Central memory CD8-positive, alpha-beta T cell (primary cell): ENCODE data around the gene TTC1.

ENCODE experiments used
- ATAC-seq: fragments of 150-1000 bp; cut with Tn5 transposase; replicated peaks from 2 replicates; pipeline ENCODE4 v1.10.0; 2022; ENCODE audit warnings: mild to moderate bottlenecking, moderate FRiP score, moderate number of reproducible peaks; ENCODE audit not compliant: poor library complexity, severe bottlenecking; ENCODE audit errors: extremely low read depth
- DNase-seq, 2 donors: peaks; one replicate each; pipeline ENCODE4 v3.0.0; 2021; ENCODE audit warnings: low spot score in 2 of 2
- H3K27ac Mint-ChIP-seq: one replicate; pipeline ENCODE4 v1.8.0; 2022; ENCODE audit warnings: low read depth, mild to moderate bottlenecking, moderate library complexity, mixed read lengths
- H3K27me3 Mint-ChIP-seq: one replicate; pipeline ENCODE4 v1.8.0; 2022; ENCODE audit warnings: mixed read lengths
- H3K36me3 Mint-ChIP-seq: one replicate; pipeline ENCODE4 v1.8.0; 2022; ENCODE audit warnings: mild to moderate bottlenecking, moderate library complexity, mixed read lengths; ENCODE audit not compliant: insufficient read depth
- H3K4me1 Mint-ChIP-seq: one replicate; pipeline ENCODE4 v1.8.0; 2022; ENCODE audit warnings: mixed read lengths
- H3K4me3 Mint-ChIP-seq: one replicate; pipeline ENCODE4 v1.8.0; 2022; ENCODE audit warnings: mild to moderate bottlenecking, moderate library complexity, mixed read lengths
- H3K9me3 Mint-ChIP-seq: one replicate; pipeline ENCODE4 v1.8.0; 2022; ENCODE audit warnings: mixed read lengths

TTC1 gene

GRCh38 chr5:160083501-160083900 lies 74.6 kb downstream of the TTC1 start:
- no peaks in the 10 kb centered on the region for H3K4me1 Mint-ChIP-seq
- H3K9me3 Mint-ChIP-seq = no peaks in the 10 kb centered on the region
- DNase-seq (no peak), ATAC-seq (no peak)
- peaks cover 6% of the 10 kb centered on the region for H3K36me3 Mint-ChIP-seq
- no peak overlapping the region for H3K27ac Mint-ChIP-seq
- H3K27me3 Mint-ChIP-seq = no peaks in the 10 kb centered on the region
- H3K4me3 Mint-ChIP-seq = no peak overlapping the region

GRCh38 chr5:160084144-160084543 lies 75.2 kb downstream of the TTC1 start:
- Mint-ChIP-seq H3K4me3 (no peak overlapping the region), H3K9me3 (no peaks in the 10 kb centered on the region), H3K36me3 (peaks cover 6% of the 10 kb centered on the region), H3K27ac (no peak overlapping the region), H3K27me3 (no peaks in the 10 kb centered on the region), H3K4me1 (no peaks in the 10 kb centered on the region)
- no peak for ATAC-seq
- no peak for DNase-seq

GRCh38 chr5:160087199-160087598 lies 78.3 kb downstream of the TTC1 start:
- H3K36me3 Mint-ChIP-seq = peaks cover 6% of the 10 kb centered on the region
- H3K27me3 Mint-ChIP-seq = no peaks in the 10 kb centered on the region
- ATAC-seq (no peak), DNase-seq (no peak)
- no peaks in the 10 kb centered on the region for H3K4me1 Mint-ChIP-seq
- no peak overlapping the region for H3K4me3 Mint-ChIP-seq
- no peaks in the 10 kb centered on the region for H3K9me3 Mint-ChIP-seq
- no peak overlapping the region for H3K27ac Mint-ChIP-seq

GRCh38 chr5:160088805-160089204 lies 79.9 kb downstream of the TTC1 start:
- peaks cover 20% of the 10 kb centered on the region for H3K36me3 Mint-ChIP-seq
- no peaks in the 10 kb centered on the region for H3K9me3 Mint-ChIP-seq
- ATAC-seq = no peak
- H3K4me3 Mint-ChIP-seq = no peak overlapping the region
- peaks cover 1% of the 10 kb centered on the region for H3K4me1 Mint-ChIP-seq
- no peak overlapping the region for H3K27ac Mint-ChIP-seq
- H3K27me3 Mint-ChIP-seq = no peaks in the 10 kb centered on the region
- no peak for DNase-seq

- no peak for ATAC-seq
Measured at GRCh38 chr5:160089531-160089930, 80.6 kb downstream of the TTC1 start.

GRCh38 chr5:160090059-160090458 lies 81.1 kb downstream of the TTC1 start:
- Mint-ChIP-seq H3K4me3 (no peak overlapping the region), H3K9me3 (no peaks in the 10 kb centered on the region), H3K27me3 (no peaks in the 10 kb centered on the region), H3K36me3 (peaks cover 27% of the 10 kb centered on the region), H3K27ac (no peak overlapping the region), H3K4me1 (peaks cover 7% of the 10 kb centered on the region)
- ATAC-seq (no peak), DNase-seq (no peak)

More at GRCh38 chr5:160089531-160089930, 80.6 kb downstream of the TTC1 start:
- H3K36me3 Mint-ChIP-seq = peaks cover 26% of the 10 kb centered on the region
- H3K9me3 Mint-ChIP-seq = no peaks in the 10 kb centered on the region
- DNase-seq = no peak
- H3K27me3 Mint-ChIP-seq = no peaks in the 10 kb centered on the region
- peaks cover 7% of the 10 kb centered on the region for H3K4me1 Mint-ChIP-seq
- no peak overlapping the region for H3K27ac Mint-ChIP-seq
- H3K4me3 Mint-ChIP-seq = no peak overlapping the region

- peaks cover 32% of the 10 kb centered on the region for H3K36me3 Mint-ChIP-seq
- H3K27ac Mint-ChIP-seq = no peak overlapping the region
- no peak overlapping the region for H3K4me3 Mint-ChIP-seq
- ATAC-seq (no peak), DNase-seq (no peak)
- H3K9me3 Mint-ChIP-seq = no peaks in the 10 kb centered on the region
- no peaks in the 10 kb centered on the region for H3K27me3 Mint-ChIP-seq
- peaks cover 7% of the 10 kb centered on the region for H3K4me1 Mint-ChIP-seq
Measured at GRCh38 chr5:160092514-160092913, 83.6 kb downstream of the TTC1 start.

GRCh38 chr5:160092960-160093707 lies 84.2 kb downstream of the TTC1 start:
- ATAC-seq (no peak), DNase-seq (no peak)
- H3K36me3 Mint-ChIP-seq = peaks cover 34% of the 10 kb centered on the region
- peaks cover 7% of the 10 kb centered on the region for H3K4me1 Mint-ChIP-seq
- no peaks in the 10 kb centered on the region for H3K9me3 Mint-ChIP-seq
- H3K27ac Mint-ChIP-seq = no peak overlapping the region
- H3K27me3 Mint-ChIP-seq = no peaks in the 10 kb centered on the region
- H3K4me3 Mint-ChIP-seq = no peak overlapping the region

GRCh38 chr5:160096178-160096577 lies 87.2 kb downstream of the TTC1 start:
- Mint-ChIP-seq H3K27ac (no peak overlapping the region), H3K27me3 (no peaks in the 10 kb centered on the region), H3K4me3 (no peak overlapping the region), H3K36me3 (peaks cover 35% of the 10 kb centered on the region), H3K9me3 (no peaks in the 10 kb centered on the region), H3K4me1 (peaks cover 7% of the 10 kb centered on the region)
- DNase-seq (no peak), ATAC-seq (no peak)

- Mint-ChIP-seq H3K27me3 (no peaks in the 10 kb centered on the region), H3K4me1 (peaks cover 7% of the 10 kb centered on the region), H3K4me3 (no peak overlapping the region), H3K36me3 (peaks cover 29% of the 10 kb centered on the region), H3K9me3 (no peaks in the 10 kb centered on the region), H3K27ac (no peak overlapping the region)
- ATAC-seq (no peak), DNase-seq (no peak)
Measured at GRCh38 chr5:160097991-160098390, 89.1 kb downstream of the TTC1 start.

- Mint-ChIP-seq H3K27me3 (no peaks in the 10 kb centered on the region), H3K27ac (no peak overlapping the region), H3K4me1 (peaks cover 14% of the 10 kb centered on the region), H3K36me3 (peaks cover 36% of the 10 kb centered on the region), H3K9me3 (no peaks in the 10 kb centered on the region), H3K4me3 (no peak overlapping the region)
- no peak for DNase-seq
- no peak for ATAC-seq
Measured at GRCh38 chr5:160105686-160106360, 96.9 kb downstream of the TTC1 start.

GRCh38 chr5:160108124-160108523 lies 99.2 kb downstream of the TTC1 start:
- DNase-seq (no peak), ATAC-seq (no peak)
- no peak overlapping the region for H3K4me3 Mint-ChIP-seq
- peaks cover 14% of the 10 kb centered on the region for H3K4me1 Mint-ChIP-seq
- no peaks in the 10 kb centered on the region for H3K27me3 Mint-ChIP-seq
- H3K36me3 Mint-ChIP-seq = peaks cover 41% of the 10 kb centered on the region
- no peak overlapping the region for H3K27ac Mint-ChIP-seq
- H3K9me3 Mint-ChIP-seq = no peaks in the 10 kb centered on the region
